HCT116 (cell line): ENCODE data around the gene HYCC2. TPM values are rescaled to one million over a fixed set of nuclear protein-coding genes. Genes with fewer than 3 reads are reported as not detected.

ENCODE experiments used
- ATAC-seq: fragments of 200-7000 bp; cut with Tn5 transposase; 2 replicates; pipeline ENCODE4 v1.9.1; 2020; ENCODE audit warnings: mild to moderate bottlenecking, moderate library complexity
- Bru-seq: library from RNA; stranded (reverse); fragments of 400-500 nt; gene quantifications from one replicate; lab custom pipeline; 2021; lab: Mats Ljungman, UMichigan
- BruChase-seq, 2 experiments: library from RNA; stranded (reverse); fragments of 400-500 nt; gene quantifications; one replicate each; lab custom pipeline; 2021; lab: Mats Ljungman, UMichigan
- BruUV-seq: library from RNA; stranded (reverse); fragments of 400-500 nt; replicated peaks from 2 replicates; lab custom pipeline; 2021; lab: Mats Ljungman, UMichigan
- CTCF ChIA-PET: fragments of 300-600 bp; sonication (Branson Sonifier 250); formaldehyde crosslinking; loops from one replicate; lab custom pipeline; 2021; ENCODE audit warnings: antibody characterized with exemption; lab: Charles Lee
- POLR2A ChIA-PET: fragments of 300-600, 350-600 bp; sonication (Branson Sonifier 250); formaldehyde crosslinking; loops from one replicate; lab custom pipeline; 2021; ENCODE audit warnings: antibody characterized with exemption; lab: Charles Lee
- RAD21 ChIA-PET, 2 experiments: fragments of 300-600 bp; sonication (Branson Sonifier 250); formaldehyde crosslinking; loops; one replicate each; lab custom pipeline; 2023; ENCODE audit warnings: low total read pairs in 2 of 2; ENCODE audit not compliant: uncharacterized antibody in 2 of 2, unreplicated experiment in 2 of 2, low non-redundant PET in 1 of 2; lab: Charles Lee
- DNase-seq: peaks from one replicate; pipeline ENCODE4 v3.0.0-alpha.2; 2010; ENCODE audit warnings: low read depth, low spot score
- H2AFZ ChIP-seq: fragments of 200-600 bp; shearing (Covaris generic), sonication (generic); 2 replicates; pipeline ENCODE4 v1.6.1; 2017; ENCODE audit warnings: low read depth, mixed run types, mixed read lengths, antibody characterized with exemption, low read length; ENCODE audit not compliant: poor library complexity, severe bottlenecking
- H3K27ac ChIP-seq: 2 replicates; pipeline ENCODE4 v1.5.1; 2012; ENCODE audit warnings: low read depth, low read length
- H3K27me3 ChIP-seq: fragments of 200-600 bp; sonication (generic); 2 replicates; pipeline ENCODE4 v1.6.1; 2016; ENCODE audit warnings: mixed run types, low read length, mixed read lengths; ENCODE audit not compliant: insufficient read depth
- H3K36me3 ChIP-seq, 2 experiments: fragments of 200-500 bp in 1 of 2; fragments of 200-600 bp in 1 of 2; sonication (Bioruptor generic) in 1 of 2; sonication (generic) in 1 of 2; 2 replicates each; pipeline versions ENCODE4 v1.5.1 to v1.6.1; 2014 to 2016; ENCODE audit warnings: low read length in 2 of 2, inconsistent platforms in 1 of 2, mixed read lengths in 1 of 2, mixed run types in 1 of 2; ENCODE audit not compliant: insufficient read depth in 2 of 2, control insufficient read depth in 1 of 2
- H3K4me1 ChIP-seq, 2 experiments: fragments of 200-600 bp in 1 of 2; sonication (generic) in 1 of 2; 2 replicates each; pipeline versions ENCODE4 v1.5.1 to v1.6.1; 2012 to 2017; ENCODE audit warnings: low read length in 2 of 2, inconsistent platforms in 1 of 2, mild to moderate bottlenecking in 1 of 2, mixed read lengths in 1 of 2, mixed run types in 1 of 2, moderate library complexity in 1 of 2; ENCODE audit not compliant: insufficient read depth in 2 of 2, control insufficient read depth in 1 of 2
- H3K4me2 ChIP-seq: fragments of 200-600 bp; sonication (generic); 2 replicates; pipeline ENCODE4 v1.6.1; 2017; ENCODE audit warnings: mixed run types, low read length, mixed read lengths
- H3K4me3 ChIP-seq, 2 experiments: fragments of 200-600 bp in 1 of 2; sonication (generic) in 1 of 2; replicated peaks in 1 of 2; 2 replicates each; pipeline ENCODE4 v1.5.1; 2011 to 2016; ENCODE audit warnings: low read length in 2 of 2, control low read depth in 1 of 2, low read depth in 1 of 2, mild to moderate bottlenecking in 1 of 2, mixed read lengths in 1 of 2, mixed run types in 1 of 2
- H3K79me2 ChIP-seq: fragments of 200-600 bp; sonication (generic); 2 replicates; pipeline ENCODE4 v1.6.1; 2017; ENCODE audit warnings: mild to moderate bottlenecking, mixed run types, low read length, moderate library complexity, mixed read lengths; ENCODE audit not compliant: insufficient read depth
- H3K9ac ChIP-seq: fragments of 200-600 bp; sonication (generic); 2 replicates; pipeline ENCODE4 v1.6.1; 2016; ENCODE audit warnings: low read length, mixed read lengths
- H3K9me2 ChIP-seq: fragments of 200-600 bp; sonication (generic), shearing (Covaris generic); 2 replicates; pipeline ENCODE4 v1.6.1; 2017; ENCODE audit warnings: mixed run types, mild to moderate bottlenecking, moderate library complexity; ENCODE audit not compliant: insufficient read depth
- H3K9me3 ChIP-seq, 2 experiments: fragments of 200-500 bp in 1 of 2; fragments of 200-600 bp in 1 of 2; sonication (Bioruptor generic) in 1 of 2; sonication (generic) in 1 of 2; 2 replicates each; pipeline ENCODE4 v1.6.1; 2014 to 2017; ENCODE audit warnings: low read length in 2 of 2, mixed read lengths in 2 of 2, inconsistent platforms in 1 of 2, low read depth in 1 of 2, mild to moderate bottlenecking in 1 of 2, mixed run types in 1 of 2, moderate library complexity in 1 of 2; ENCODE audit not compliant: control insufficient read depth in 1 of 2, insufficient read depth in 1 of 2
- H4K20me1 ChIP-seq: fragments of 200-600 bp; sonication (generic), shearing (Covaris generic); 2 replicates; pipeline ENCODE4 v1.6.1; 2017; ENCODE audit warnings: mixed run types, mild to moderate bottlenecking, moderate library complexity; ENCODE audit not compliant: insufficient read depth
- CBX3 ChIP-seq: IDR thresholded peaks from 2 replicates; pipeline ENCODE4 v1.6.1; 2012; ENCODE audit warnings: low read depth
- CEBPB ChIP-seq: IDR thresholded peaks from 2 replicates; pipeline ENCODE4 v1.6.1; 2012; ENCODE audit warnings: low read depth
- ELF1 ChIP-seq: IDR thresholded peaks from 2 replicates; pipeline ENCODE4 v1.6.1; 2012; ENCODE audit warnings: low read depth, borderline replicate concordance
- EZH2 ChIP-seq: fragments of 200-600 bp; sonication (generic); IDR thresholded peaks from 2 replicates; pipeline ENCODE4 v1.6.1; 2017; ENCODE audit warnings: antibody characterized with exemption, mixed run types
- EZH2phosphoT487 ChIP-seq: fragments of 200-600 bp; IDR thresholded peaks from 2 replicates; pipeline ENCODE4 v1.6.1; 2018; ENCODE audit warnings: antibody characterized with exemption, borderline replicate concordance
- FOSL1 ChIP-seq: IDR thresholded peaks from 2 replicates; pipeline ENCODE4 v1.6.1; 2012; ENCODE audit warnings: low read depth
- POLR2AphosphoS5 ChIP-seq: IDR thresholded peaks from 2 replicates; pipeline ENCODE4 v1.6.1; 2011; ENCODE audit warnings: mild to moderate bottlenecking, low read depth, low read length, moderate library complexity
- RAD21 ChIP-seq: IDR thresholded peaks from 2 replicates; pipeline ENCODE4 v1.6.1; 2012; ENCODE audit warnings: low read depth, mild to moderate bottlenecking
- SIN3A ChIP-seq: IDR thresholded peaks from 2 replicates; pipeline ENCODE4 v1.6.1; 2012; ENCODE audit warnings: low read depth
- SP1 ChIP-seq: IDR thresholded peaks from 2 replicates; pipeline ENCODE4 v1.6.1; 2012; ENCODE audit warnings: low read depth
- SRF ChIP-seq: IDR thresholded peaks from 2 replicates; pipeline ENCODE4 v1.6.1; 2012; ENCODE audit warnings: low read depth
- YY1 ChIP-seq: IDR thresholded peaks from 2 replicates; pipeline ENCODE4 v1.6.1; 2011; ENCODE audit warnings: low read length, low read depth, moderate library complexity, mild to moderate bottlenecking; ENCODE audit not compliant: insufficient replicate concordance; ENCODE audit errors: extremely low read depth
- ZNF274 ChIP-seq: fragments of 200-500 bp; sonication (Bioruptor generic); IDR thresholded peaks from 2 replicates; pipeline ENCODE4 v1.6.1; 2014; ENCODE audit warnings: mild to moderate bottlenecking, low read depth, low read length, inconsistent platforms
- intact Hi-C: fragments of 100-400 bp; cut with micrococcal nuclease; formaldehyde crosslinking; loops from 2 replicates; pipeline ENCODE4 v1.10.0; 2022
- long read RNA-seq: library from polyadenylated mRNA; unstranded; transcript quantifications from one replicate; pipeline ENCODE4 v2.0.0, GENCODE V29; 2021; ENCODE audit not compliant: unreplicated experiment
- polyA plus RNA-seq: library from polyadenylated mRNA; unstranded; fragments of >200 nt; gene quantifications from 2 replicates; pipeline ENCODE4 v1.2.1, GENCODE V29; 2012; ENCODE audit warnings: missing spikeins
- total RNA-seq: library from RNA; stranded (reverse); gene quantifications from one replicate; pipeline ENCODE4 v1.2.1, GENCODE V29; 2021; ENCODE audit not compliant: unreplicated experiment
- TF ChIP-seq, protein P1 (sequence below): IDR thresholded peaks from 2 replicates; pipeline ENCODE4 v1.6.1; 2012
- TF ChIP-seq, protein P2 (sequence below): IDR thresholded peaks from 2 replicates; pipeline ENCODE4 v1.6.1; 2011; ENCODE audit warnings: mild to moderate bottlenecking, low read length, moderate library complexity; ENCODE audit not compliant: insufficient replicate concordance; ENCODE audit errors: extremely low read depth
- TF ChIP-seq, protein P3 (sequence below): IDR thresholded peaks from 2 replicates; pipeline ENCODE4 v1.6.1; 2012; ENCODE audit warnings: low read depth
- TF ChIP-seq, protein P4 (sequence below), 3 experiments: fragments of 200-600 bp in 1 of 3; sonication (generic) in 1 of 3; IDR thresholded peaks in 2 of 3; conservative IDR thresholded peaks in 1 of 3; 2 replicates each; pipeline ENCODE4 v1.5.1; 2012 to 2017; ENCODE audit warnings: low read depth in 2 of 3, low read length in 2 of 3, antibody characterized with exemption in 1 of 3, borderline replicate concordance in 1 of 3, control low read depth in 1 of 3, mild to moderate bottlenecking in 1 of 3, mixed read lengths in 1 of 3, mixed run types in 1 of 3, moderate library complexity in 1 of 3; ENCODE audit not compliant: insufficient read depth in 1 of 3

The HYCC2 gene
- total RNA-seq (9.9 TPM), Bru-seq, nascent RNA (percentile 60 among the genes with signal in this experiment), BruChase-seq, experiment 1, labeled RNA remaining after a 6-hour chase (percentile 61 among the genes with signal in this experiment), BruChase-seq, experiment 2, labeled RNA remaining after a 2-hour chase (percentile 63 among the genes with signal in this experiment)
- 1.4 and 2.0 TPM in 2 replicates for polyA plus RNA-seq
- long read RNA-seq, full-length matches to known transcripts, result 14 of 23 reads
- long read RNA-seq, partial matches to known transcripts, result 1 of 23 reads
- long read RNA-seq, other reads (novel, unspliced or antisense), result 8 of 23 reads

DNA sequence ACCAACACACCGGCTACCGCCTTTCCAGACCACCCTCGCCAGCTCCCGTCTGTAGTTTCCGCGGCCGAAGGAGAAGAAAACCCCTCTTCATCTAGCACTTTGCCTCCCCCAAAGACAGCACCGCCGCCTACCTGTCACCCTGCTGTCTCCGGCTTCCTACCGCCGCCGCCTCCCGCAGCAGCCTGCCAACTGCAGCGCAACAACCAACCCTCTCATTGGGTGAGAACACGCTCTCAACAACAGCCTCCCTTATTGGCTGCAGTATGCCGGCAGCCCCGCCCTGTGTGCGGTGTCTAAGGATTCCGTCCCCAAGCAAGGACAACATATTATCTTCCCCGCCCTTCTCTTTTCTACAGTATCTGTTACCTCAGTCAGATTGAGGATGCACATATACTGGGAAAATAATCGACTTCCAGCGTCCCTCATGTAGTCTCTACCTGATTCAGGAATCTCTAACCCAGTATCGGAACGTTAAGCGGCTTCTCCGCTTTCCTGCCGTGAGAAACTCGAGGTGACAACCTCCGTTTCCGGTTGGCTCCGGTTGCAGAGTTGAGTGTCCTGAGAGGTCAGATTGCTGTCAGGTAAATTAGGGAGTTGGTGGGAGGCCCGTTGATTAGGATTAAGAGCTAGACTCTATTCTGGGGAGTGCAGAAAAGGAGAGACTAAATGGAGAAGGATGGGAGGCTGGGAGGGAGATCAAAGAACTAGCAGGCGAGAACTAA, at the start of gene HYCC2, which contains the start of gene NDUFB3:
Gene HYCC2 (minus strand): TSS at position 193 of the 722 bp plus-strand sequence. CDS start 47,662 bp downstream, outside the sequence.
Gene NDUFB3 (plus strand): TSS at position 523 of the 722 bp plus-strand sequence. CDS start 6,882 bp downstream, outside the sequence.
- BruUV-seq, result no TSS peak
- Histone ChIP-seq H3K79me2 (peaks cover 78% of the 10 kb centered on the region), H3K27me3 (no peaks in the 10 kb centered on the region), H3K36me3 (no peaks in the 10 kb centered on the region), H3K27ac (peak within 1 kb of the TSS; percentile 64), H4K20me1 (no peaks in the 10 kb centered on the region), H3K4me2 (peak within 1 kb of the TSS; percentile 84), H3K4me1 (peaks cover 4 to 18% of the 10 kb centered on the region in 2 experiments; a peak in 3 of 4 replicates), H3K9me3 (no peaks in the 10 kb centered on the region), H3K9me2 (no peaks in the 10 kb centered on the region), H3K4me3 (peak within 1 kb of the TSS; percentile 77 to 93), H2AFZ (peak within 1 kb of the TSS; percentile 96), H3K9ac (peak within 1 kb of the TSS; percentile 73)
- ChIA-PET CTCF (no interaction called here), RAD21 (no interaction called here), POLR2A (no interaction called here)
- peak; percentile 92 for DNase-seq
- intact Hi-C loops, result loop anchor here (1.0 to 5.0 kb wide), 4 partner anchors 87 to 359 kb away; partner anchors contain the start of genes NIF3L1 and PPIL3
- peak; percentile 94 for ATAC-seq
- TF ChIP-seq ZNF274, result no peak
- no peak for TF ChIP-seq RAD21
- TF ChIP-seq ELF1, result peak; percentile 36; the same call in 1 of the 2 replicates
- peak; percentile 79 for TF ChIP-seq POLR2AphosphoS5
- no peak for TF ChIP-seq EZH2
- TF ChIP-seq SRF, result peak; percentile 73
- TF ChIP-seq FOSL1, result no peak
- TF ChIP-seq CEBPB, result no peak
- TF ChIP-seq YY1, result no peak
- TF ChIP-seq, protein P1, sequence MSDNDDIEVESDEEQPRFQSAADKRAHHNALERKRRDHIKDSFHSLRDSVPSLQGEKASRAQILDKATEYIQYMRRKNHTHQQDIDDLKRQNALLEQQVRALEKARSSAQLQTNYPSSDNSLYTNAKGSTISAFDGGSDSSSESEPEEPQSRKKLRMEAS, result peak; percentile 55
- TF ChIP-seq, protein P2, sequence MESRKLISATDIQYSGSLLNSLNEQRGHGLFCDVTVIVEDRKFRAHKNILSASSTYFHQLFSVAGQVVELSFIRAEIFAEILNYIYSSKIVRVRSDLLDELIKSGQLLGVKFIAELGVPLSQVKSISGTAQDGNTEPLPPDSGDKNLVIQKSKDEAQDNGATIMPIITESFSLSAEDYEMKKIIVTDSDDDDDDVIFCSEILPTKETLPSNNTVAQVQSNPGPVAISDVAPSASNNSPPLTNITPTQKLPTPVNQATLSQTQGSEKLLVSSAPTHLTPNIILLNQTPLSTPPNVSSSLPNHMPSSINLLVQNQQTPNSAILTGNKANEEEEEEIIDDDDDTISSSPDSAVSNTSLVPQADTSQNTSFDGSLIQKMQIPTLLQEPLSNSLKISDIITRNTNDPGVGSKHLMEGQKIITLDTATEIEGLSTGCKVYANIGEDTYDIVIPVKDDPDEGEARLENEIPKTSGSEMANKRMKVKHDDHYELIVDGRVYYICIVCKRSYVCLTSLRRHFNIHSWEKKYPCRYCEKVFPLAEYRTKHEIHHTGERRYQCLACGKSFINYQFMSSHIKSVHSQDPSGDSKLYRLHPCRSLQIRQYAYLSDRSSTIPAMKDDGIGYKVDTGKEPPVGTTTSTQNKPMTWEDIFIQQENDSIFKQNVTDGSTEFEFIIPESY, result no peak
- TF ChIP-seq SIN3A, result peak; percentile 31; the same call in 1 of the 2 replicates
- TF ChIP-seq, protein P3, sequence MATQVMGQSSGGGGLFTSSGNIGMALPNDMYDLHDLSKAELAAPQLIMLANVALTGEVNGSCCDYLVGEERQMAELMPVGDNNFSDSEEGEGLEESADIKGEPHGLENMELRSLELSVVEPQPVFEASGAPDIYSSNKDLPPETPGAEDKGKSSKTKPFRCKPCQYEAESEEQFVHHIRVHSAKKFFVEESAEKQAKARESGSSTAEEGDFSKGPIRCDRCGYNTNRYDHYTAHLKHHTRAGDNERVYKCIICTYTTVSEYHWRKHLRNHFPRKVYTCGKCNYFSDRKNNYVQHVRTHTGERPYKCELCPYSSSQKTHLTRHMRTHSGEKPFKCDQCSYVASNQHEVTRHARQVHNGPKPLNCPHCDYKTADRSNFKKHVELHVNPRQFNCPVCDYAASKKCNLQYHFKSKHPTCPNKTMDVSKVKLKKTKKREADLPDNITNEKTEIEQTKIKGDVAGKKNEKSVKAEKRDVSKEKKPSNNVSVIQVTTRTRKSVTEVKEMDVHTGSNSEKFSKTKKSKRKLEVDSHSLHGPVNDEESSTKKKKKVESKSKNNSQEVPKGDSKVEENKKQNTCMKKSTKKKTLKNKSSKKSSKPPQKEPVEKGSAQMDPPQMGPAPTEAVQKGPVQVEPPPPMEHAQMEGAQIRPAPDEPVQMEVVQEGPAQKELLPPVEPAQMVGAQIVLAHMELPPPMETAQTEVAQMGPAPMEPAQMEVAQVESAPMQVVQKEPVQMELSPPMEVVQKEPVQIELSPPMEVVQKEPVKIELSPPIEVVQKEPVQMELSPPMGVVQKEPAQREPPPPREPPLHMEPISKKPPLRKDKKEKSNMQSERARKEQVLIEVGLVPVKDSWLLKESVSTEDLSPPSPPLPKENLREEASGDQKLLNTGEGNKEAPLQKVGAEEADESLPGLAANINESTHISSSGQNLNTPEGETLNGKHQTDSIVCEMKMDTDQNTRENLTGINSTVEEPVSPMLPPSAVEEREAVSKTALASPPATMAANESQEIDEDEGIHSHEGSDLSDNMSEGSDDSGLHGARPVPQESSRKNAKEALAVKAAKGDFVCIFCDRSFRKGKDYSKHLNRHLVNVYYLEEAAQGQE, result no peak
- TF ChIP-seq CBX3, result peak; percentile 96
- no peak for TF ChIP-seq EZH2phosphoT487
- peak; percentile 98 for TF ChIP-seq SP1
- TF ChIP-seq, protein P4, sequence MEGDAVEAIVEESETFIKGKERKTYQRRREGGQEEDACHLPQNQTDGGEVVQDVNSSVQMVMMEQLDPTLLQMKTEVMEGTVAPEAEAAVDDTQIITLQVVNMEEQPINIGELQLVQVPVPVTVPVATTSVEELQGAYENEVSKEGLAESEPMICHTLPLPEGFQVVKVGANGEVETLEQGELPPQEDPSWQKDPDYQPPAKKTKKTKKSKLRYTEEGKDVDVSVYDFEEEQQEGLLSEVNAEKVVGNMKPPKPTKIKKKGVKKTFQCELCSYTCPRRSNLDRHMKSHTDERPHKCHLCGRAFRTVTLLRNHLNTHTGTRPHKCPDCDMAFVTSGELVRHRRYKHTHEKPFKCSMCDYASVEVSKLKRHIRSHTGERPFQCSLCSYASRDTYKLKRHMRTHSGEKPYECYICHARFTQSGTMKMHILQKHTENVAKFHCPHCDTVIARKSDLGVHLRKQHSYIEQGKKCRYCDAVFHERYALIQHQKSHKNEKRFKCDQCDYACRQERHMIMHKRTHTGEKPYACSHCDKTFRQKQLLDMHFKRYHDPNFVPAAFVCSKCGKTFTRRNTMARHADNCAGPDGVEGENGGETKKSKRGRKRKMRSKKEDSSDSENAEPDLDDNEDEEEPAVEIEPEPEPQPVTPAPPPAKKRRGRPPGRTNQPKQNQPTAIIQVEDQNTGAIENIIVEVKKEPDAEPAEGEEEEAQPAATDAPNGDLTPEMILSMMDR (IDR thresholded peaks at IDR 0.05 in 2 of 3, conservative IDR thresholded peaks at IDR 0.05 in 1 of 3; ENCODE audit: borderline replicate concordance in 1 of 3, insufficient read depth in 1 of 3, low read depth in 2 of 3, low read length in 2 of 3), result 0 out of 6 replicates have a peak, but pooled peaks of 2 of the 3 experiments have one; percentile 10 to 11
